Mesothelial cell of epicardium (in vitro differentiated cells): Measurements from ENCODE around the gene MAGI2. TPM values are rescaled to one million over a fixed set of nuclear protein-coding genes. Genes with fewer than 3 reads are reported as not detected.

Experiments used
- DNase-seq, 2 experiments: peaks; one replicate each; pipeline ENCODE4 v3.0.0; 2021; ENCODE audit warnings: low spot score in 2 of 2; ENCODE audit not compliant: unreplicated experiment in 2 of 2
- H3K27ac Mint-ChIP-seq: 2 replicates; pipeline ENCODE4 v1.8.0; 2021; ENCODE audit warnings: mixed read lengths
- H3K27me3 Mint-ChIP-seq: 2 replicates; pipeline ENCODE4 v1.8.0; 2021; ENCODE audit warnings: low read depth, mixed read lengths
- H3K36me3 Mint-ChIP-seq: 2 replicates; pipeline ENCODE4 v1.8.0; 2021; ENCODE audit warnings: mixed read lengths
- H3K4me1 Mint-ChIP-seq: 2 replicates; pipeline ENCODE4 v1.8.0; 2021; ENCODE audit warnings: mixed read lengths
- H3K4me3 Mint-ChIP-seq: 2 replicates; pipeline ENCODE4 v1.8.0; 2021; ENCODE audit warnings: mild to moderate bottlenecking, moderate library complexity, mixed read lengths
- H3K9me3 Mint-ChIP-seq: 2 replicates; pipeline ENCODE4 v1.8.0; 2021; ENCODE audit warnings: mixed read lengths
- CTCF ChIP-seq: fragments of 200-600 bp; sonication (generic); IDR thresholded peaks from one replicate; pipeline ENCODE4 v1.5.0; 2021; ENCODE audit warnings: antibody characterized with exemption; ENCODE audit not compliant: unreplicated experiment
- total RNA-seq: library from RNA; stranded (reverse); gene quantifications from 3 replicates; pipeline ENCODE4 v1.2.1, GENCODE V29; 2021

MAGI2 gene
- total RNA-seq, 1 donor from 2014 or later: 38.4 TPM

GRCh38 chr7:78760620-78761355 is 692.7 kb downstream of the MAGI2 start:
- Mint-ChIP-seq H3K27ac (peak overlapping the region; percentile 5), H3K9me3 (no peaks in the 10 kb centered on the region), H3K4me3 (no peak overlapping the region), H3K36me3 (no peaks in the 10 kb centered on the region), H3K27me3 (peaks cover 2% of the 10 kb centered on the region), H3K4me1 (peaks cover 6% of the 10 kb centered on the region)
- no peak for DNase-seq
- TF ChIP-seq CTCF: no peak

DNA sequence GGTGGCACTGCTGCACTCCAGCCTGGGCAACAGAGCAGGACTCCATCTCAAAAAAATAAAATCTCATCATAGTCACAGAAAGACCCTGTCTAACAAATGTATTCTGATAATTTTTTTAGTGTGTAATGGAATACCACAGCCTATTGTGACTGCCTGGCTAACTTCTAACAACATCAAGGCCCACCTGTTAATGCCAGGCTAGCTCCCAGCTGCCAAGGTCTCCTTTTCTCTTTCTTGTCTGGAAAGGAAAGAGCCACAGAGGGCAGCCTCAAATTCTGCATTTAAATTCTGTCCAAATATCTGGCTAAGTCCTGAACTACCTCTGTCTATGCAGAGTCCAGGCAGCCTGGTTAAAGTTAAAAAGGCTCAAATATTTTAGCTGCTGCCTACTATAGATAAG is 700.9 kb downstream of the MAGI2 start:
- H3K4me3 Mint-ChIP-seq: no peak overlapping the region
- no peak for DNase-seq
- H3K36me3 Mint-ChIP-seq: peaks cover 5% of the 10 kb centered on the region
- no peak for TF ChIP-seq CTCF
- H3K4me1 Mint-ChIP-seq: no peaks in the 10 kb centered on the region
- peaks cover 5% of the 10 kb centered on the region for H3K9me3 Mint-ChIP-seq
- H3K27ac Mint-ChIP-seq: no peak overlapping the region
- H3K27me3 Mint-ChIP-seq: no peaks in the 10 kb centered on the region

- peaks cover 5% of the 10 kb centered on the region for H3K36me3 Mint-ChIP-seq
- peaks cover 5% of the 10 kb centered on the region for H3K9me3 Mint-ChIP-seq
- H3K4me3 Mint-ChIP-seq: no peak overlapping the region
- no peak overlapping the region for H3K27ac Mint-ChIP-seq
- TF ChIP-seq CTCF: no peak
- no peaks in the 10 kb centered on the region for H3K27me3 Mint-ChIP-seq
- H3K4me1 Mint-ChIP-seq: no peaks in the 10 kb centered on the region
- no peak for DNase-seq
Observed at GRCh38 chr7:78751253-78751652, 702.2 kb downstream of the MAGI2 start.

DNA sequence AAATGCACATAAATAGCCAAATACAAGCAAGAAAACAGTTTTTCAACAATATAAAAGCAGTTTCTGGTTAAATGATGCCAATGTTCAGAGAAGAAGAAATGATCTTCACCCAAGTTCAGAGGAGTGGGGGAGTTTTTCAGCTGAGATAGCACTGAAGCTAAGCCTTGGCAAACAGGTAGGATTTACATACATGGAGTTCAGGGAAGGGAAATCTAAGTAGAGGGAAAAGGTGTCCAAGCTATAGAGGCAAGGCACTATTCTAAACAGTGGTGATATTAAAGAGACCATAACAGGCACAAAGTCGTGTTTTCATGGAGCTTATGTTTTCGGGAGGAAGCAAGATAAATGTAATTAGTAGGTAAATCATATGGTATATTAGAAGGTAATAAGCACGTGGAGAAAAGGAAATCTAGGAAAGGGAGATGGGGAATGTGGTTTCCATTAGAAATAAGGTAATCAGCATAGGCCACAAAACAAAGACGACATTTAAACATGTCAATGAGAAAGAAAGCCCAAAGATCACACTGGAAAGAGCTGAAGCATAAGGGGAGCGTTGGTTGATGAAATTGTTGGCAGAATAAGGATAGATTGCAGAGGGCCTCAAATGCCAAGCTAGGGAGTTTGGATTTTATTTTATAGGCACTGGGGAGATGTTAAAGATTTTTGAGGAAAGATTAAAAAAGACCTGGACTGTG is 704.3 kb downstream of the MAGI2 start:
- no peaks in the 10 kb centered on the region for H3K4me1 Mint-ChIP-seq
- no peaks in the 10 kb centered on the region for H3K27me3 Mint-ChIP-seq
- peaks cover 5% of the 10 kb centered on the region for H3K36me3 Mint-ChIP-seq
- H3K9me3 Mint-ChIP-seq: peaks cover 5% of the 10 kb centered on the region
- H3K4me3 Mint-ChIP-seq: no peak overlapping the region
- DNase-seq: no peak
- no peak overlapping the region for H3K27ac Mint-ChIP-seq
- TF ChIP-seq CTCF: no peak

GRCh38 chr7:78747592-78747991 is 705.9 kb downstream of the MAGI2 start:
- DNase-seq: no peak
- no peaks in the 10 kb centered on the region for H3K27me3 Mint-ChIP-seq
- H3K9me3 Mint-ChIP-seq: peaks cover 5% of the 10 kb centered on the region
- H3K4me1 Mint-ChIP-seq: no peaks in the 10 kb centered on the region
- no peak overlapping the region for H3K27ac Mint-ChIP-seq
- no peaks in the 10 kb centered on the region for H3K36me3 Mint-ChIP-seq
- no peak for TF ChIP-seq CTCF
- H3K4me3 Mint-ChIP-seq: no peak overlapping the region
